KMS-11 (cell line): ENCODE measurements around the gene CLTCL1.

Experiments used
- H2AFZ ChIP-seq: fragments of 200-600 bp; sonication (generic); 2 replicates; pipeline ENCODE4 v1.6.1; 2016; ENCODE audit warnings: antibody characterized with exemption, mixed run types, low read depth
- H3K27ac ChIP-seq: fragments of 200-600 bp; sonication (generic); 2 replicates; pipeline ENCODE4 v1.6.1; 2016; ENCODE audit warnings: mild to moderate bottlenecking, mixed run types
- H3K27me3 ChIP-seq: fragments of 200-600 bp; sonication (generic); 2 replicates; pipeline ENCODE4 v1.6.1; 2017; ENCODE audit warnings: mild to moderate bottlenecking, low read depth, mixed run types, moderate library complexity; ENCODE audit not compliant: insufficient read depth
- H3K36me3 ChIP-seq: fragments of 200-600 bp; sonication (generic); 2 replicates; pipeline ENCODE4 v1.6.1; 2017; ENCODE audit warnings: mild to moderate bottlenecking, mixed run types; ENCODE audit not compliant: insufficient read depth
- H3K4me1 ChIP-seq: fragments of 200-600 bp; sonication (generic); 2 replicates; pipeline ENCODE4 v1.6.1; 2016; ENCODE audit warnings: mild to moderate bottlenecking, low read depth, mixed run types; ENCODE audit not compliant: poor library complexity, severe bottlenecking
- H3K4me2 ChIP-seq: fragments of 200-600 bp; sonication (generic); 2 replicates; pipeline ENCODE4 v1.7.0; 2016; ENCODE audit warnings: mild to moderate bottlenecking, mixed run types
- H3K4me3 ChIP-seq: fragments of 200-600 bp; sonication (generic); IDR thresholded peaks from 2 replicates; pipeline ENCODE4 v1.6.1; 2017; ENCODE audit warnings: low read depth, low read length, mixed read lengths; ENCODE audit not compliant: insufficient read depth
- H3K79me2 ChIP-seq: fragments of 200-600 bp; sonication (generic); 2 replicates; pipeline ENCODE4 v1.6.1; 2016; ENCODE audit warnings: low read depth, mixed run types; ENCODE audit not compliant: insufficient read depth
- H3K9ac ChIP-seq: fragments of 200-600 bp; sonication (generic); 2 replicates; pipeline ENCODE4 v1.6.1; 2016; ENCODE audit warnings: mild to moderate bottlenecking, mixed run types
- H4K20me1 ChIP-seq: fragments of 200-600 bp; sonication (generic); 2 replicates; pipeline ENCODE4 v1.6.1; 2016; ENCODE audit warnings: mild to moderate bottlenecking, mixed run types; ENCODE audit not compliant: insufficient read depth
- CTCF ChIP-seq: fragments of 200-600 bp; sonication (generic); conservative IDR thresholded peaks from 2 replicates; pipeline ENCODE4 v1.6.1; 2017; ENCODE audit warnings: low read depth, mild to moderate bottlenecking, antibody characterized with exemption, low read length, moderate library complexity, mixed read lengths

The CLTCL1 gene

GRCh38 chr22:19196841-19197612 is 94.5 kb downstream of the CLTCL1 start:
- Histone ChIP-seq H3K79me2 (no peaks in the 10 kb centered on the region), H3K9ac (no peak overlapping the region), H4K20me1 (no peaks in the 10 kb centered on the region), H3K27me3 (no peaks in the 10 kb centered on the region), H3K4me2 (no peak overlapping the region), H2AFZ (no peak overlapping the region), H3K4me3 (no peak overlapping the region), H3K27ac (no peak overlapping the region), H3K4me1 (no peaks in the 10 kb centered on the region), H3K36me3 (no peaks in the 10 kb centered on the region)
- no peak for TF ChIP-seq CTCF

DNA sequence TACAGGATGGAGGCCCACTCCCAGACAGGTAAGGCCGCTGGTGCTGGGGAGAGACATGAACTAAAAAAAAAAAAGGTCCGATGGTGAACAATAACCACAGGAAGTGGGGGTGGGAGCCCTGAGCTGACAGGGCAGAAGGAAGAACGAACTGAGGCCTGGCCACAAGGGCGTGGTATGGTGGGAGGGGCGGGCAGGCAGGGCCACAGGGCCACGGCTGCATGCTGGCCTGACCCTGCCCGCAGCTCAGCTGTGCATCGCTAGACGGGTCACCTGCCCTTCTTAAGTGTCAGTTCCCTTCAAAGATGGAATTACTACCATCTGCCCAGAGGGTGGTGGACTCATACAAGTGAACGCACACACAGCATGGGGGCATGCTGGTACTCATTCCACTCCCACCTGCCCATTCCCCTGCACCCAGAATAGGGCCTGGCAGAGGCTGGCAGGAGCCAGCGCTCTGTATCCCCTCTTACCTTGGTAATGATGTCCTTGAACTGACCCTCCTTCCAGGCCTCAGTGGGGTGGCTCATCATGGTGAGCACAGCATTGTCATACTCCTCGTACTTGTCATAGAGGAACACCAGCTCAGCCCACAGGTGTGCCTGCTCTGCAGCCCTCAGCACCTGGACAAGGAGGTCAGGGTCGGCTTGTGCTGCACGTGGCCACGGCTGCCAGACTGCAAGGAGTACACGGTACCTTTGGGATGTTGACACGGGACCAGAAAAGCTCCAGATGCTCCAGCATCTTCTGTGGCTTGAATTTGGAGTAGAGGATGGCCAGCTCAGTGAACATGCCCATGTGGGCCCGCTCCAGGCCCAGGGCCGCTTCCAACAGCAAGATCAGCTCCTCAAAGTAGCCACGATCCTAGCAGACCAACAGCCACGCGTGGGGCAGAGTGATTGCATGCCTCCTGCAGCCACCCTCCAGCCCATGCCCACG is 95.5 kb downstream of the CLTCL1 start:
- Histone ChIP-seq H3K27me3 (no peaks in the 10 kb centered on the region), H3K9ac (no peak overlapping the region), H3K79me2 (no peaks in the 10 kb centered on the region), H2AFZ (no peak overlapping the region), H4K20me1 (no peaks in the 10 kb centered on the region), H3K4me2 (no peak overlapping the region), H3K4me1 (no peaks in the 10 kb centered on the region), H3K27ac (no peak overlapping the region), H3K36me3 (no peaks in the 10 kb centered on the region), H3K4me3 (no peak overlapping the region)
- no peak for TF ChIP-seq CTCF

- no peak overlapping the region for H2AFZ ChIP-seq
- no peak overlapping the region for H3K27ac ChIP-seq
Observed at GRCh38 chr22:19194766-19195536, 96.6 kb downstream of the CLTCL1 start.

More at GRCh38 chr22:19194766-19195536, 96.6 kb downstream of the CLTCL1 start:
- no peak overlapping the region for H3K4me3 ChIP-seq
- no peak for TF ChIP-seq CTCF
- no peaks in the 10 kb centered on the region for H3K4me1 ChIP-seq
- no peaks in the 10 kb centered on the region for H3K36me3 ChIP-seq
- no peak overlapping the region for H3K9ac ChIP-seq
- no peaks in the 10 kb centered on the region for H4K20me1 ChIP-seq
- no peaks in the 10 kb centered on the region for H3K79me2 ChIP-seq
- H3K4me2 ChIP-seq, result no peak overlapping the region
- H3K27me3 ChIP-seq, result no peaks in the 10 kb centered on the region
